ENCODE measurements around the gene SMG6.

DNA sequence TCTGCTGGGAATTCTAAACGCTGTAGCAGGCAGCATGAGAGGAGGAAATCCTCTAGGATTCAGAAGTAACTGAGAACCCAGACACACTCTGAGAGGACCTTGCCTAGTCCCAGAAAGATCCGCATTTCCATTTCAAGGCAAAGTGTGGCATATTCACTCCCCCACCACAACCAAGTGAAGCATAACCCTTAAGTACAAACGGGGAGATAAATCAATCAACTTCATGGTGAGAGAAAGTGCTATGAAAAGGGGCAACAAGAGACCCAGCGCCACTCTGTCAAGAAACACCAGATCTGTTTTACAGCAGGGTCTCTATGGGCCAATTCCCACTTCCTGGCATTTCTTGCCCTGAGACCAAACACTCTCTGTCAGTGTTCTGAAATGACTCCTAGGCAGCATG is 68.3 kb downstream of the SMG6 start:
- TF ChIP-seq CTCF (IDR thresholded peaks at IDR 0.05) (no peak), TCF12 (IDR thresholded peaks at IDR 0.05) (no peak), TAF1 (IDR thresholded peaks at IDR 0.05; ENCODE audit: borderline replicate concordance, low read depth, low read length) (no peak), JUND (IDR thresholded peaks at IDR 0.05) (no peak), EP300 (IDR thresholded peaks at IDR 0.05; ENCODE audit: borderline replicate concordance in 1 of 2, low read depth in 1 of 2, low read length in 1 of 2) (no peak), NFIC (IDR thresholded peaks at IDR 0.05; ENCODE audit: borderline replicate concordance) (no peak), POLR2AphosphoS5 (IDR thresholded peaks at IDR 0.05; ENCODE audit: low read depth, low read length) (no peak), USF2 (IDR thresholded peaks at IDR 0.05; ENCODE audit: borderline replicate concordance, low read depth, low read length) (no peak), SMC3 (IDR thresholded peaks at IDR 0.05; ENCODE audit: low read depth, low read length) (no peak), MXI1 (IDR thresholded peaks at IDR 0.05; ENCODE audit: low read depth, low read length) (no peak), IRF3 (IDR thresholded peaks at IDR 0.05; ENCODE audit: low read depth, low read length) (no peak), GATA2 (CRISPR knock-in tag; IDR thresholded peaks at IDR 0.05) (no peak), EZH2phosphoT487 (IDR thresholded peaks at IDR 0.05; ENCODE audit: borderline replicate concordance, low read depth) (no peak)
- TF ChIP-seq, protein P1, sequence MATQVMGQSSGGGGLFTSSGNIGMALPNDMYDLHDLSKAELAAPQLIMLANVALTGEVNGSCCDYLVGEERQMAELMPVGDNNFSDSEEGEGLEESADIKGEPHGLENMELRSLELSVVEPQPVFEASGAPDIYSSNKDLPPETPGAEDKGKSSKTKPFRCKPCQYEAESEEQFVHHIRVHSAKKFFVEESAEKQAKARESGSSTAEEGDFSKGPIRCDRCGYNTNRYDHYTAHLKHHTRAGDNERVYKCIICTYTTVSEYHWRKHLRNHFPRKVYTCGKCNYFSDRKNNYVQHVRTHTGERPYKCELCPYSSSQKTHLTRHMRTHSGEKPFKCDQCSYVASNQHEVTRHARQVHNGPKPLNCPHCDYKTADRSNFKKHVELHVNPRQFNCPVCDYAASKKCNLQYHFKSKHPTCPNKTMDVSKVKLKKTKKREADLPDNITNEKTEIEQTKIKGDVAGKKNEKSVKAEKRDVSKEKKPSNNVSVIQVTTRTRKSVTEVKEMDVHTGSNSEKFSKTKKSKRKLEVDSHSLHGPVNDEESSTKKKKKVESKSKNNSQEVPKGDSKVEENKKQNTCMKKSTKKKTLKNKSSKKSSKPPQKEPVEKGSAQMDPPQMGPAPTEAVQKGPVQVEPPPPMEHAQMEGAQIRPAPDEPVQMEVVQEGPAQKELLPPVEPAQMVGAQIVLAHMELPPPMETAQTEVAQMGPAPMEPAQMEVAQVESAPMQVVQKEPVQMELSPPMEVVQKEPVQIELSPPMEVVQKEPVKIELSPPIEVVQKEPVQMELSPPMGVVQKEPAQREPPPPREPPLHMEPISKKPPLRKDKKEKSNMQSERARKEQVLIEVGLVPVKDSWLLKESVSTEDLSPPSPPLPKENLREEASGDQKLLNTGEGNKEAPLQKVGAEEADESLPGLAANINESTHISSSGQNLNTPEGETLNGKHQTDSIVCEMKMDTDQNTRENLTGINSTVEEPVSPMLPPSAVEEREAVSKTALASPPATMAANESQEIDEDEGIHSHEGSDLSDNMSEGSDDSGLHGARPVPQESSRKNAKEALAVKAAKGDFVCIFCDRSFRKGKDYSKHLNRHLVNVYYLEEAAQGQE (IDR thresholded peaks at IDR 0.05; ENCODE audit: low read depth, low read length) = no peak
